Inflammatory macrophage (primary cell): ENCODE measurements around the gene MLXIP.
A peak's percentile ranks its signal among the peaks of the same experiment; 100 is the strongest.
"Not testable (repeated sequence)": the region's sequence is repeated elsewhere in the genome, so short reads cannot be mapped to it uniquely, and the experiment has no call there.

Source experiments
- DNase-seq, 2 donors: peaks; one replicate each; pipeline ENCODE4 v3.0.0-alpha.2; 2020 to 2022

MLXIP gene

GRCh38 chr12:122054842-122055520 lies 23.6 kb upstream of the MLXIP start:
- DNase-seq: no peak

- DNase-seq: not testable (repeated sequence)
Measured at GRCh38 chr12:122056406-122056805, 22.1 kb upstream of the MLXIP start.

GRCh38 chr12:122057007-122057735 lies 21.4 kb upstream of the MLXIP start:
- no peak for DNase-seq

- no peak for DNase-seq
Measured at GRCh38 chr12:122057769-122058168, 20.8 kb upstream of the MLXIP start.

GRCh38 chr12:122058549-122059149 lies 19.9 kb upstream of the MLXIP start:
- DNase-seq: no peak

- DNase-seq: no peak
Measured at GRCh38 chr12:122059203-122059960, 19.2 kb upstream of the MLXIP start.

- DNase-seq: no peak
Measured at GRCh38 chr12:122060081-122060501, 18.5 kb upstream of the MLXIP start.

- no peak for DNase-seq
Measured at GRCh38 chr12:122061253-122061652, 17.3 kb upstream of the MLXIP start.

GRCh38 chr12:122062832-122063693 lies 15.5 kb upstream of the MLXIP start:
- peak; percentile 71 to 74 for DNase-seq

- no peak for DNase-seq
Measured at GRCh38 chr12:122063694-122064024, 14.9 kb upstream of the MLXIP start.

- peak; percentile 67 to 81 for DNase-seq
Measured at GRCh38 chr12:122064025-122064777, 14.4 kb upstream of the MLXIP start.

GRCh38 chr12:122064780-122065588 lies 13.6 kb upstream of the MLXIP start:
- peak; percentile 58 to 65 for DNase-seq

GRCh38 chr12:122067548-122067947 lies 11.0 kb upstream of the MLXIP start:
- DNase-seq: no peak

- DNase-seq: no peak
Measured at GRCh38 chr12:122067966-122068365, 10.6 kb upstream of the MLXIP start.

- no peak for DNase-seq
Measured at GRCh38 chr12:122072031-122072970, 6.3 kb upstream of the MLXIP start.

- DNase-seq: no peak
Measured at GRCh38 chr12:122073815-122074214, 4.7 kb upstream of the MLXIP start.

GRCh38 chr12:122076743-122077495 lies 1.6 kb upstream of the MLXIP start:
- DNase-seq: peak; percentile 19 to 40

- DNase-seq: peak in 1 of 2 donors; percentile 25
Measured at GRCh38 chr12:122079033-122079531, 526 bp downstream of the MLXIP start.
